GM19239 (cell line): ENCODE results near the gene PLA2G4F.

Source experiments
- DNase-seq: peaks from one replicate; pipeline ENCODE4 v3.0.0; 2011; ENCODE audit warnings: low spot score; ENCODE audit not compliant: insufficient read length
- FAIRE-seq: peaks from 2 replicates; lab custom pipeline; 2011; peaks lifted over from hg19 to GRCh38; lab: Jason Lieb, UNC

The PLA2G4F gene

DNA sequence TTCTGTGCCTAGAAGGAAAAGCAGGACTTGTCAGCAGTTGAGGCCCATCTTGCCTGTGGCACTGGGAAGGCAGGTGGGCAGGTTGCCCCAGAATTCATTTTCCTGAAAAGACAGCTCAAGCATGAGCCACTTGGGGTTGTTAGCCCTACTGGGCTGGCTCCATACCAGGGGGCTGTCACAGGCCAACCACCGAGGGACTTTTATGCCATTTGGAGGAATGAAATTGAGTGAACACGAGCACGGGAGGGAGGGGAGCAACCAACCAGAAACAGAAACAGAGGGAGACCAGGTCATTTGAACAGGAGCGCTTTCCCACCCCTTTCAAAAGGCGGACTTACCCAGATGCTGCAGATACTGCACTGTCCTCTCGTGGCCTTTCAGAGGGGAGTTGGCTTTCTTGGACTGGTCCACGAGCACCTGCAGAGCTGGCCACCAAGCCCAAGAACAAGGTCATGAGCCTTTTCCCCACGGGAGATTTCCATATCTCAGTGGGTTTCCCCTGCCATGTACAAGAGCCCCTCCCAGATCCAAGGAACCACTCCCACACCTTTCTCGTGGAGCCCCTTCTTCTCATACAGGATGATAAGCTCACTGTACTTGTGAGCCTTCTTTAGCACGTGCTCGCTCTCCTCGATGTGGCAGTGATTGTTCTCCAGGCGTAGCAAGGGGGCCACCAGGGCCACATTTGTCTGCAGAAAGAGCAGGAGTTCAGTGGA is 9.9 kb upstream of the PLA2G4F start:
- FAIRE-seq: no peak
- DNase-seq: no peak

DNA sequence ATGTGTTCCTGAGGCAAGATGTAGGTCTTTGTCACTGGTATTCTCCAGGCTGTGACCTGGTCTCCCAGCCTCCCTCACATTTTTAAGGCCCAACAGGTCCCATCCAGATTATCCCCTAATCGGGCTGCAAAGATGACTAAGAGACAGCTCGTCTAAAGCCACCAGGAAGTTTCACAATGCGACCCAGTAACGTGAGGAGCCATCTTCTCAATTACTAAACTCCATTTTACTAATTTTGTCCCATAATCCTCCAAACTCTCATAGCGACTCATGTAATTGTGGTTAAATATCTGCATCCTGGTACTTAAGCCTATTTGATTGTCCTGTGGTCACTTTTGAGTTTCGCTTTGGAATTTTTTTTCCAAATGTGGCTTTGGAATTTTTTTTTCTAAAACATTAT is 8.7 kb upstream of the PLA2G4F start:
- DNase-seq: no peak
- FAIRE-seq: no peak

DNA sequence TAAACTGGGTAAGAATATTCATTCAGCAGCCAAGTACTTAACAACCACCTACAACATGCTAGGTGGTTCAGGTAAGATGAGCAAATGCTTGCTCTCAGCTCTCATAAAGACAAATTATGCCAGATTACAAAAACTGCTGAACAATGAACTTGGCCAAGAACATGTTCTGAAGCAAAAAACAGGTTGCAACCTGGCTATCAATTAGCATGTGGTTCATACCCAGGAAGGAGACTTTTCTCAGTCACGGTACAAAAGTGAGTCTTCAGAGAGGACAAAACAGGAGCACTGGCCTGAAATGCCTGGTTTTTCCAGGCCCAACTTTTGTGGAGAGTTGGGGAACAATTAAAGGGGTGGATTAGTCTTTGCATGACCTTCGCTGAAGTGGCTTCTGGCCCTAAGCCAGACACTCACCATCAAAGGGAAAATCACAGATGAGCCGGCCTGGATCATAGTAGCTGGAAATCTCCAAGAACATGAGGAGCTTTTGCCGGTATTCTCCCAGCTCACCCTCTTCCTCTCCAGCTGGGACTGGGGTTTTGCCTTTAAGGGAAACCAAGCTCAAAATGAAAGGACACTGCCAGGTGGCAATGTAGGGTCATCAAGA is 7.6 kb upstream of the PLA2G4F start:
- no peak for FAIRE-seq
- no peak for DNase-seq

GRCh38 chr15:42163291-42163690 is 6.9 kb upstream of the PLA2G4F start:
- DNase-seq: no peak
- no peak for FAIRE-seq

DNA sequence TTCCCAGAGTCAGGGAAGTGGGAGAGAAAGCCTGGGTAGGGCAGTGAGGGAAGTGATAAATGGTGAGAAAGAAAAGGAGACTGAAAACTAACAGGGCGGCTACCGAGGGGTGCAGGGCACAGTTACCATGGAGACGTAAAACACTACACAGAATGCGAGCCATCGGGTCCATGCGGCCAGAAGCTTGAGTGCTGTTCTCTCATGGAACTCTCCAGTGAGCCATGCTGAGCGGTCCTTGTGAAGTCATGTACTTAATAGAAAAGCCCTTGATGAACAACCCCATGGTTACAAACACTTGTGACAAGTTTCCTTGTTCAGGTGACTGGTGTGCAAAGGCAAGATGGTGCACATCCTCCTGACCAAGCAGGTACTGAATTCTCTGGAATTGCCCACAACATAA is 3.7 kb upstream of the PLA2G4F start:
- no peak for FAIRE-seq
- DNase-seq: no peak

- DNase-seq (no peak), FAIRE-seq (no peak)
Measured at GRCh38 chr15:42159381-42160015, 3.1 kb upstream of the PLA2G4F start.

DNA sequence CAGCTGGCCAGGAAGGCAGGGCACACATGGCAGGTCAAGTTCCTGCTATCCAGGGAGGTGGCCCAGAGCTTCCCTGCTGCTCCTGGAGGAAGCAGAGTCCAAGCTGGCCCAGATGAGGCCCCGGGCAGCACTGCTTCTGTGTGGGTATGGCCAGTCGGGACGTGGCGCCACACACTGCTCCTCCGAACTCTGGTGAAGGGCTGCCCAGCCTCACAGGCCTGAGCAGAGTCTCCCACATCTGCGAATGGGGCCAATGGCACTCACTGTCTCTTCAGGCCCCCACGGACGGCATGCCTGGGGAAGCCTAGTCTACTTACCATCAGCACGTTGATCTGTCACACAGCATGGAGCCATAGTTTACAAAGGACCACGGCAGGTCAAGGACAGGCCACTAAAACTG is 2.5 kb upstream of the PLA2G4F start:
- FAIRE-seq: no peak
- DNase-seq: no peak

GRCh38 chr15:42157981-42158765 is 1.7 kb upstream of the PLA2G4F start:
- DNase-seq (no peak), FAIRE-seq (no peak)

DNA sequence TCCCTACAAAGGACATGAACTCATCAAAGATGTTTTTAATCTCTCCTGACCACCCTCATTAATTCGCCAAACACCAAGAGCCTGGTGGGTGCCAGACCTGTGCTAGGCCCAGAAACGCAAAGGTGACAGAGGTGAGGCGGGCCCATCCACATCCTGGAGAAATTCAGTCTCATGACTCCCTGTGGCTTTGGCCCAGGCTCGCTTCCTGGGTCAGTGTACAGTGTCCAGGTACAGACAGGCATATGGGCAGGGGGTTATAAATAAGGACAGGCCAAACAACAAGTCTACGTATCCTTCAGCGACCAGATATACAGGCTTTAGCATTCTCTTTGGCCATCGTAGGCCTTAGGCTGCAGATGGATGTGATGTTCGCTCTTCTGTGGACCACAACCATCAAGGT is 945 bp upstream of the PLA2G4F start:
- DNase-seq (no peak), FAIRE-seq (no peak)

DNA sequence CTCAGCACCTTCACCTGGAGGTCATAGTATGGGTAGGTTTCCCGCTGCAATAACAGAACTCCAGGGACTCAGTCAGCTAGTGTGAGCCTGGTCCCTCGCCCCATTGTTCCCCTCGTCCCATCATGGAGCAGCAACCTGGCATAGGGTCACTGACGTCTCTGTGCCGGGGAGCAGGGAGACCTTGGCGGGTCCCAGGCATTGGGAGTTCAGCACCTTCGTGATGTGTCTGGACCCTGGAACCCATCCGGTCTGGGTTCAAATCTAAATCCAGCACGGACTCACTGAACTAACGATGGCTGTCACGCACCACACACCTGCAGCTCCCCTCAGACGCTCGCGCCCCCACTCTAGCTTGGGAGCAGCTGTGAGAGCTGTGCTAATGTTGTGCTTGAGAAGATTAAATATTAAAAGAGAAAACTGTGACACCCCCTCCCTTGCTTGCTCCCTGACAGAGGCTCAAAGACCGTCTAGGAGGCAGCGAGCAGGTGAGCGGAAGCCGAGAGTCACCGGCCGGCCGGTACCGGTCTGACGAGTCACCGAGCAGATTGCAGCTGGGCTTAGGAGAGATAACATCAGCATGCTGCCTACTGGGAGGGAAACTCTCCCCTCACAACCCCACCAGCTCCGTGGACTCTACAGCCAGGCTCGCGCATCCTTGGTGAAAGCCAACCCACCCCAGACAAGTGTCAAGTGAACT is 742 bp downstream of the PLA2G4F start:
- FAIRE-seq (no peak), DNase-seq (no peak)

- FAIRE-seq (no peak), DNase-seq (no peak)
Measured at GRCh38 chr15:42154956-42155355, 1.5 kb downstream of the PLA2G4F start.

GRCh38 chr15:42154212-42154941 is 2.1 kb downstream of the PLA2G4F start:
- DNase-seq: no peak
- no peak for FAIRE-seq

- FAIRE-seq: no peak
- DNase-seq: no peak
Measured at GRCh38 chr15:42153874-42154211, 2.6 kb downstream of the PLA2G4F start.

DNA sequence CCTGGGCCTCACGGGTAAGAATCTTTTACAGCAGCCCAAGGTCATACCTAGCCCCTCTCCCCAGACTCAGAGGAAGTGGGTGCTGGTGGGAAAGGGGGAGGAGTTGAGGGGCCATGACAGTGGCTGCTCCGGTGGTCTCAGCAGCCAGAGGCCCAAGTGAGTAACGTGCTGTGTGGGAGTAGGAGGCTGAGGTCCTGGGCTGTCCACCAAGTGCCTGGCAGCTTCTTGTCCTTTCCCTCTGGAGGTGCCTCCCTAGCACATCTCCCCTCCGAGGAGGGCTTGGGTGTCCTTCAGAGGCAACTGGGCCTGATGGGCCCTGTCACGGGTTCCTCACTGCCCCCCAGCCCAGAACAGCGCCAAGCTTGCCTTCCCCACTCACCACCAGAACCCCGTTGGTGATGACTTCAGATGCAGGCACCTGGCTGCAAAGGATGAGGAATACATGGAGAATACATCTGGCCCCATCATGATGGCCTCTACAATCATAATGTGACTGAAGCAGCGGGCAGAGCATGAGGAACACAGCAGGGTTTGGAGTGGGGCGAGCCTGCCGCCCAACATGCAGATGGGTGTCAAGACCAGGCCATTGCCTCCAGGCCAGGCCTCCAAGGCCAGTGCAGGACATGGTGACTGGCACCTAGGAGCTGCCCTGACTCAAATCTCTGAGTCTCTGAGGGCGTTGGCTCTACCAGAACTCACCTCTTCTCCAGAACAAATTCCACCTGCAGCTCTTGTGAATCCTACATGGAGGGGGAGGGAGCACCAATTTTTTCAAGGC is 3.3 kb downstream of the PLA2G4F start:
- FAIRE-seq: no peak
- no peak for DNase-seq

GRCh38 chr15:42152196-42152920 is 4.1 kb downstream of the PLA2G4F start:
- FAIRE-seq (no peak), DNase-seq (no peak)

- FAIRE-seq (no peak), DNase-seq (no peak)
Measured at GRCh38 chr15:42151736-42152135, 4.7 kb downstream of the PLA2G4F start.

DNA sequence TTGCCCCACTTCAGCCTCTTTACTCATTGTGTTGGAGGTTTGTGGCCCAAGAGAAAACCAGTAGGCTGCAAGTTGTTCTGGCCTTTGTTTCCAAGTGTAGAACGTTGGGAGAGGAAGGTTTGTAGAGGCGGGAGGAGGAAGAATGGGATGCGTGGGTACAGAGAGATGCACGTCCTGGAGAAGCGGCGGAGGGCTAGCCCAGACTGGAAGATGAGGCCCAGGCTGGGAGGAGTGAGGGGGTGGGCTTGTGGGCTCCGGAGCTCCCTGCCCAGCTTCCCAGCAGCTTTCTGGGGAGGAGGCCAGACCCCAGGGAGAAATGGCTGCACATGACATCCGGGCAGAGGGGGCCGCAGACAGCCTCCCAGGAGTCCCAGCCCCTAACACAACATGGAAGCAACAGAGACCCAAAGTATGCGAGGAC is 5.3 kb downstream of the PLA2G4F start:
- DNase-seq (no peak), FAIRE-seq (no peak)

DNA sequence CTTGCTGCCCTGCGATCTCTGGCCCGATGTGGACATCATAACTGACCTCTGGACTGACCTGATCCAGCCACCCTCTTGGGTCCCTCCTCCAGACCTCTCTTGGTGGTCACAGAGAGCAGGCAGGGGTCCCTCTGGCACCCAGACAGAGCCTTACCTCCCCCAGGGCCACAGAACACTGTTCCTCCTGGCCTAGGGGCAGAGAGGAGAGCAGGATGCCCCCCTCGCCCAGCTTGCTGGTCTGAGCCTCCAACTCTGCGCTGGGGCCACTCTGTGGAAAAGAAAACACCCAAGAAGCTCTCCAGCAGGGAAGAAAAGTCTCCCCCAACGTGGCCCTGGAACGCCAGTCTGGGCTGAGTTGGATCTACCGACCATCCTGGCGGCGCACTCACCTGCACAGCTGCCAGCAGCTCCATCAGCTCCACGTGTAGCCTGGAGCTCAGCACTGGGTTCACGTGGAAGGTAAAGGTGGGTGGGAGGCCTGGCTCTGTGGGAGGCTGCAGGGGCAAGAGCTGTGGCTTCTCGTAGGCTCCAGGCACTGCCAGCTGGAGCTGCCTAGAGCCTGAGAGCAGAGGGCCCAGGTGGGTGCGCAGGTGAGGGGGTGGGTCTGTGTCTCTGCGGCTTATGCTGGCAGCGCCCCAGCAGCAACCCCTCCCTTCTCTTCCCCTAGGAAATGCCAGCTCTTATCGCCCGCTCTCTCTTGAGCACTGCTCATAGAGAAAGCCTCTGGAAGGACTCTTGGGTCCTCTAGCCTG is 6.0 kb downstream of the PLA2G4F start:
- FAIRE-seq (no peak), DNase-seq (no peak)
